ENCODE data around the gene SCUBE1.

DNA sequence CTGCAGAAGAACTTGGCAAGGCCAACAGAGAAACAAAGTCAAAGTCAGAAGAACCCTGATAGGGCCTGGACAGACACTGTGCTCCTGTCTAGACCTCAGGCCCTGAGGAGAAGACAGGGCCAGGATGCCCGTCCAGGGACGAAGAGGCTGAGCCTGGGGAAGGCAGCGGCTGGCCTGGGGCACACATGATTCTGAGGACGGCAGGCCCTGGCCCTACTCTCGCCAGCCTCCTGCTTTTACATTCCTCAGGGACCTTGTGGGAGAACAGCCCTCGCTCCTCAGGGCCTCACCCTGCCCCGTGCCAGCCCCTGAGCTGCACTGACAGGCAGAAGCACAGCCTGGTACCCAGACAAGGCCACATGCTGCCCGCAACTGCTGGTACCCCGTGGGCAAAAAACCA is 112.6 kb downstream of the SCUBE1 start:
- TF ChIP-seq, protein P1, sequence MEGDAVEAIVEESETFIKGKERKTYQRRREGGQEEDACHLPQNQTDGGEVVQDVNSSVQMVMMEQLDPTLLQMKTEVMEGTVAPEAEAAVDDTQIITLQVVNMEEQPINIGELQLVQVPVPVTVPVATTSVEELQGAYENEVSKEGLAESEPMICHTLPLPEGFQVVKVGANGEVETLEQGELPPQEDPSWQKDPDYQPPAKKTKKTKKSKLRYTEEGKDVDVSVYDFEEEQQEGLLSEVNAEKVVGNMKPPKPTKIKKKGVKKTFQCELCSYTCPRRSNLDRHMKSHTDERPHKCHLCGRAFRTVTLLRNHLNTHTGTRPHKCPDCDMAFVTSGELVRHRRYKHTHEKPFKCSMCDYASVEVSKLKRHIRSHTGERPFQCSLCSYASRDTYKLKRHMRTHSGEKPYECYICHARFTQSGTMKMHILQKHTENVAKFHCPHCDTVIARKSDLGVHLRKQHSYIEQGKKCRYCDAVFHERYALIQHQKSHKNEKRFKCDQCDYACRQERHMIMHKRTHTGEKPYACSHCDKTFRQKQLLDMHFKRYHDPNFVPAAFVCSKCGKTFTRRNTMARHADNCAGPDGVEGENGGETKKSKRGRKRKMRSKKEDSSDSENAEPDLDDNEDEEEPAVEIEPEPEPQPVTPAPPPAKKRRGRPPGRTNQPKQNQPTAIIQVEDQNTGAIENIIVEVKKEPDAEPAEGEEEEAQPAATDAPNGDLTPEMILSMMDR (IDR thresholded peaks at IDR 0.05), result no peak
- TF ChIP-seq POLR2AphosphoS5 (IDR thresholded peaks at IDR 0.05), result no peak
- no peak for TF ChIP-seq POLR2A (IDR thresholded peaks at IDR 0.05)
- no peak for TF ChIP-seq EP300 (IDR thresholded peaks at IDR 0.05; ENCODE audit: low read depth)
